Gastroesophageal sphincter (tissue), 4 donors: ENCODE results near the gene STK32C. TPM values are rescaled to one million over a fixed set of nuclear protein-coding genes. Genes with fewer than 3 reads are reported as not detected.
"Not testable (repeated sequence)": the region's sequence is repeated elsewhere in the genome, so short reads cannot be mapped to it uniquely, and the experiment has no call there.

ENCODE experiments used
- ATAC-seq: fragments of 150-250 bp; one replicate; pipeline ENCODE4 v1.9.1; 2016; ENCODE audit warnings: mild to moderate bottlenecking, moderate library complexity
- H3K27ac ChIP-seq, 4 donors: fragments of 200-600 bp; sonication (generic) in 3 of 4; 1 replicate in 3 of 4; 2 replicates in 1 of 4; pipeline ENCODE4 v1.5.1; 2016 to 2019
- H3K27me3 ChIP-seq: fragments of 200-600 bp; sonication (generic); one replicate; pipeline ENCODE4 v1.5.1; 2019
- H3K36me3 ChIP-seq, 2 donors: fragments of 200-600 bp; sonication (generic); one replicate each; pipeline ENCODE4 v1.5.1; 2019; ENCODE audit warnings: control low read depth in 1 of 2
- H3K4me1 ChIP-seq, 3 donors: fragments of 200-600 bp; sonication (generic); 1 replicate in 2 of 3; 2 replicates in 1 of 3; pipeline ENCODE4 v1.5.1; 2016 to 2019; ENCODE audit warnings: control low read depth in 2 of 3
- H3K4me3 ChIP-seq, 2 donors: fragments of 200-600 bp; sonication (generic); one replicate each; pipeline ENCODE4 v1.5.1; 2019; ENCODE audit warnings: mild to moderate bottlenecking in 1 of 2, moderate library complexity in 1 of 2
- H3K9me3 ChIP-seq, 3 donors: fragments of 200-600 bp; sonication (generic); one replicate each; pipeline ENCODE4 v1.5.1; 2017 to 2019; ENCODE audit warnings: control low read depth in 2 of 3
- EP300 ChIP-seq: sonication (generic); formaldehyde crosslinking; IDR thresholded peaks from one replicate; pipeline ENCODE4 v1.6.1; 2017; ENCODE audit warnings: antibody characterized with exemption, mild to moderate bottlenecking
- POLR2A ChIP-seq, 2 donors: fragments of 450-650 bp; IDR thresholded peaks; one replicate each; pipeline ENCODE4 v1.6.1; 2017; ENCODE audit warnings: antibody characterized with exemption in 2 of 2, mild to moderate bottlenecking in 2 of 2, moderate library complexity in 1 of 2
- POLR2AphosphoS5 ChIP-seq: sonication (generic); formaldehyde crosslinking; IDR thresholded peaks from one replicate; pipeline ENCODE4 v1.6.1; 2017; ENCODE audit warnings: antibody characterized with exemption
- WGBS, 2 donors: methylation state at CpG; one replicate each; pipeline ENCODE4 v1.1.5; 2018; ENCODE audit warnings: low coverage in 1 of 2; 5-methylcytosine and 5-hydroxymethylcytosine counted together
- total RNA-seq, 4 donors: library from RNA; depleted of rRNA; stranded (reverse); fragments of >200 nt; gene quantifications; one replicate each; pipeline ENCODE4 v1.1.0, GENCODE V29; 2016
- TF ChIP-seq, protein P1 (sequence below), 4 experiments: fragments of 200-600 bp in 2 of 4; fragments of 450-650 bp in 2 of 4; sonication (generic) in 1 of 4; IDR thresholded peaks; one replicate each; pipeline ENCODE4 v1.5.1; 2017 to 2019; ENCODE audit warnings: antibody characterized with exemption in 4 of 4, mild to moderate bottlenecking in 2 of 4, moderate library complexity in 2 of 4

STK32C gene
- total RNA-seq, 4 donors from 2014 or later = 3.8 to 13.0 (median 5.1) TPM

GRCh38 chr10:132316133-132316532, 8.4 kb upstream of the STK32C start:
- H3K27me3 ChIP-seq = no peaks in the 10 kb centered on the region
- no peak overlapping the region for H3K4me3 ChIP-seq
- no peaks in the 10 kb centered on the region for H3K36me3 ChIP-seq
- WGBS, 2 donors = 87 to 95% methylated on average over 5 of the region's 5 CpGs
- no peaks in the 10 kb centered on the region for H3K4me1 ChIP-seq
- TF ChIP-seq POLR2AphosphoS5 (no peak), POLR2A (IDR thresholded peaks at IDR 0.05) (no peak), EP300 (no peak)
- TF ChIP-seq, protein P1, sequence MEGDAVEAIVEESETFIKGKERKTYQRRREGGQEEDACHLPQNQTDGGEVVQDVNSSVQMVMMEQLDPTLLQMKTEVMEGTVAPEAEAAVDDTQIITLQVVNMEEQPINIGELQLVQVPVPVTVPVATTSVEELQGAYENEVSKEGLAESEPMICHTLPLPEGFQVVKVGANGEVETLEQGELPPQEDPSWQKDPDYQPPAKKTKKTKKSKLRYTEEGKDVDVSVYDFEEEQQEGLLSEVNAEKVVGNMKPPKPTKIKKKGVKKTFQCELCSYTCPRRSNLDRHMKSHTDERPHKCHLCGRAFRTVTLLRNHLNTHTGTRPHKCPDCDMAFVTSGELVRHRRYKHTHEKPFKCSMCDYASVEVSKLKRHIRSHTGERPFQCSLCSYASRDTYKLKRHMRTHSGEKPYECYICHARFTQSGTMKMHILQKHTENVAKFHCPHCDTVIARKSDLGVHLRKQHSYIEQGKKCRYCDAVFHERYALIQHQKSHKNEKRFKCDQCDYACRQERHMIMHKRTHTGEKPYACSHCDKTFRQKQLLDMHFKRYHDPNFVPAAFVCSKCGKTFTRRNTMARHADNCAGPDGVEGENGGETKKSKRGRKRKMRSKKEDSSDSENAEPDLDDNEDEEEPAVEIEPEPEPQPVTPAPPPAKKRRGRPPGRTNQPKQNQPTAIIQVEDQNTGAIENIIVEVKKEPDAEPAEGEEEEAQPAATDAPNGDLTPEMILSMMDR (IDR thresholded peaks at IDR 0.05) = no peak
- H3K9me3 ChIP-seq = no peaks in the 10 kb centered on the region
- no peak overlapping the region for H3K27ac ChIP-seq
- no peak for ATAC-seq

- not testable (repeated sequence) for H3K4me1 ChIP-seq, H3K27ac ChIP-seq, H3K27me3 ChIP-seq, H3K9me3 ChIP-seq, ATAC-seq, H3K4me3 ChIP-seq, H3K36me3 ChIP-seq
- 82 to 89% methylated on average over 2 to 4 of the region's 8 CpGs for WGBS, 2 donors
Observed at GRCh38 chr10:132314881-132315280, 7.1 kb upstream of the STK32C start.

DNA sequence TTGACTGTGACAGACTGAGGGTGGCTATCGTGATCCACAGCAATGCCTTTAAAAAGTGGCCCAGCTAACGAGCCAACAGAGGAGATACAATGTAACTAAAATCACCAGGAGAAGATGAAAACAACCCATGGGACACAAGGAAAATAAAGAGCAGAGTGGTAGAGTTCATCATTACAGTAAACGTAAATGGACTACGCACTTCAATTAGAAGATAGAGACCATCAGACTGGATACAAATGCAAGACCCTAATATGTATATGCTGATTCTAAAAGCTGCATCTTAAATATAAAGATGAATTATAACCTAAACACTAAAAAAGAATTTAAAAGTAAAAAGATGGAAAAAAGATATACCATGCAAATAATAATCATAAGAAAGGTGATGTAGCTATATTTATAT, 6.6 kb upstream of the STK32C start:
- Histone ChIP-seq H3K27me3 (no peaks in the 10 kb centered on the region), H3K27ac (no peak overlapping the region), H3K4me3 (no peak overlapping the region), H3K9me3 (no peaks in the 10 kb centered on the region), H3K36me3 (no peaks in the 10 kb centered on the region), H3K4me1 (peaks cover 0 to under 1% (median 0%) of the 10 kb centered on the region in 3 donors)
- WGBS, 2 donors = 97 to 100% methylated on average over 3 to 4 of the region's 4 CpGs
- TF ChIP-seq EP300 (no peak), POLR2AphosphoS5 (no peak), POLR2A (IDR thresholded peaks at IDR 0.05) (no peak)
- TF ChIP-seq, protein P1 (IDR thresholded peaks at IDR 0.05) = no peak
- ATAC-seq = no peak

GRCh38 chr10:132313865-132314264, 6.1 kb upstream of the STK32C start:
- ATAC-seq = no peak

DNA sequence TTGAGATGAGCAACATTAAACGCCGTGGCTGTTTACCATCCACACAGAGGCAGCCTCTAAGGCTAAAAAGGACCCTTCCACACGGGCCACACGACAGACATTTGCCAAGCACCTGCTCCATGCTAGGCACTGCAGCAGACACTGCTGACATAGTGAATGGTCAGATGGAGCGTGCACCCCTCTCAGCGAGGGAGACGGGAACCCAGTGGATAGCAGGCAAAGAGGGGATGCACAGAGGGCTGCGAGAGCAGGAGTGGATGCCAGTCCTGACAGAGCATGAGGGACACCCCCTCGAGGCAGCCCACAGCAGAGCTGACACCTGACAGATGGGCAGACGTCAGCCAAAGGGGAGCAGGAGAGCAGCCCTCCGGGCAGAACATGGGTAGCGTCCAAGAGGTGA, 5.6 kb upstream of the STK32C start:
- Histone ChIP-seq H3K27ac (no peak overlapping the region), H3K4me1 (peaks cover 0 to 10% (median 6%) of the 10 kb centered on the region in 3 donors), H3K4me3 (no peak overlapping the region), H3K9me3 (no peaks in the 10 kb centered on the region), H3K27me3 (no peaks in the 10 kb centered on the region), H3K36me3 (no peaks in the 10 kb centered on the region)
- no peak for ATAC-seq
- 90 to 100% methylated on average over 1 to 4 of the region's 12 CpGs for WGBS, 2 donors
- TF ChIP-seq POLR2AphosphoS5 = no peak
- TF ChIP-seq, protein P1 (IDR thresholded peaks at IDR 0.05) = no peak

More at GRCh38 chr10:132313865-132314264, 6.1 kb upstream of the STK32C start:
- no peaks in the 10 kb centered on the region for H3K9me3 ChIP-seq
- no peak overlapping the region for H3K4me3 ChIP-seq
- no peak overlapping the region for H3K27ac ChIP-seq
- 92 to 95% methylated on average over 5 to 6 of the region's 6 CpGs for whole genome bisulfite sequencing, 2 donors
- H3K4me1 ChIP-seq = peaks cover 0 to 5% (median 2%) of the 10 kb centered on the region in 3 donors
- TF ChIP-seq, protein P1 (IDR thresholded peaks at IDR 0.05) = no peak
- TF ChIP-seq POLR2A (IDR thresholded peaks at IDR 0.05) = no peak
- TF ChIP-seq EP300 = no peak
- no peak for TF ChIP-seq POLR2AphosphoS5
- H3K36me3 ChIP-seq = no peaks in the 10 kb centered on the region
- no peaks in the 10 kb centered on the region for H3K27me3 ChIP-seq
